Right kidney (tissue), 1 donor: ENCODE results near the gene THSD4.

ENCODE experiments used
- DNase-seq: peaks from one replicate; pipeline ENCODE4 v3.0.0-alpha.2; 2016

The THSD4 gene

GRCh38 chr15:71628988-71629770 lies 513.9 kb downstream of the THSD4 start:
- no peak for DNase-seq

DNA sequence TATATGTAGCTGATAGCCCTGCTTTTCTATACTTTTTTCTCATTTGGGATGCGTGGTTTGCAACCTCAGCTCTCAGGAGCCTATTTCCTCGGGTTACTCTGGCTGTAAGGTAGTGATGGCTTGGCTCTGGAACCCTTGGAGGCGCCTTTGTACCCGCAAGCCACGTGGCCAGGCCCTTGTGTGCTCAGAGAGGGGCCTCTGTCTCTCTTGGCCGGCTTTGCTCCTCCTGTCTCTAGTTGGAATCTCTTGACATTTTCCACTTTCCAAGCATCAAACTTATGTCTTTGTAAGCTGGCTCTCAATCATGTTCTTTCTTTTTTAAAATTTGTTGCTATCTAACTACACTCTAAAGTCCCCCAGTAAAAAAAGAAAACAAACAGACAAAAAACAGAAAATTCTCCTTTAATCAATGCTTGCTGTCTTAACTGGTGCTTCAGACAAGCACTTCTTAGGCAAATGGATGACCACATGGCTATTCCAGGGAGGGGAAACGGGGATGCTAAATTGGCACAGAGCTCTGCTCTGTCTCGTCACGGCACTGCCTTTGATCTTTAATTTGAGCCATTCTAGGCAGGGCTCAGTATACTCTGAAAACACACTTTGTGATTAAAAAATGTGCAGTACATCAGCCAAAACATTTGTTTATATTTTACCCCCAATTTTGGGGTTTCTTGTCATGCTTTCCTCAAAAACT lies 514.7 kb downstream of the THSD4 start:
- no peak for DNase-seq

GRCh38 chr15:71630475-71630809 lies 515.2 kb downstream of the THSD4 start:
- no peak for DNase-seq

GRCh38 chr15:71632576-71633195 lies 517.4 kb downstream of the THSD4 start:
- DNase-seq = no peak

GRCh38 chr15:71634820-71635560 lies 519.7 kb downstream of the THSD4 start:
- no peak for DNase-seq

DNA sequence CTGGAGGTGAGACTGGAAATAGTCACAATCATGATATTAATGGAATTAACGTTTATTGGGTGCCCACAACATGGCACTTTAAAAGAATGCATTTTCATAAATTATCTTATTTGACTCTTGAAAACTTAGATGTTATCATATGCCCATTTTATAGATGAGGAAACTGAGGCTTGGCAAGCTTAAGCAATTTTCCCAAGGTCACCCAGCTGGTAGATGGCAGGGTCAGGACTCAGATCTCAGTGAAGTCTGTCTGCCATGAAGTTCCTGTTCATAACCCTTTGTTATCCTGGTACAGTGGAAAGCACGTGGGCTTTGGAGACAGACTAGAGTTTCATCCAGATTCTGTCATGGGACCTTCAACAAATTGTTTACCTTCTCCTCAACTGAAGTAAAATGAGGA lies 520.5 kb downstream of the THSD4 start:
- no peak for DNase-seq

GRCh38 chr15:71638876-71639275 lies 523.6 kb downstream of the THSD4 start:
- DNase-seq = no peak

DNA sequence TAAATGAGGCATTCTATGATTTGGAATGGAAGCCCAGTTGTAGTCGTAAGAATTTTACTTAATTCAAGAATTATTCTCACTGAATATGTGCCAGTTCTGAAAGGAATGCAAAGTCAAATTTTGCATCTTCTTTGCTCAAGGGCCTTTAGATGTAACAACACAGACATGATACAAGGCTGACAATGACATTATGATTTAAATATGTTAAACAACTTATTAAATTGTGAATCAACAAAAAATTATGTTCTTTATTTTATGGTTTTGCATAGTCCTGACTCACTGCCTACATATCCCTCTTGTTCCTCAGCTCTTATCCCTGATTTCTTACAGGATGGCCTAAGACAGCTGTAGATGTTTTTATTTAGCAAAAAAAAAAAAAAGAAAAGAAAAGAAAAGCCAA lies 524.2 kb downstream of the THSD4 start:
- DNase-seq = no peak

DNA sequence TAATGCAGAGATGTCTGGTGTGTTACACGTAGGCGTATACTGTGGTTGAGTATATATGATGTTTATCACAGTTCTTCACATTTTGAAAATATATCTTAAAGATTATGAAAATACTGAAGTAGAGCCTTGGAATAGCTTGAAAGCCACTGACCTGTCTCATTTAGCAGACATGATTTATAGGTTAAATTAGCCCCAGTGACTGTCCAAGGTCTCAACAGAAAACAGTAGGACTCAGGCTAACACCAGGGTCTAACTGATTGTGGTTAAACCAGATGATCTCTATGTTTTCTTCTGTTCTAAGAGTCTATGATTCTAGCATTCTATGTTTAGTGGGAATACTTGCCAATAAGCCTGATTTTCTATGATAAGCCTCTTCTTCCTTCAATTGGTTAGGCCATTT lies 528.6 kb downstream of the THSD4 start:
- DNase-seq = no peak

GRCh38 chr15:71646767-71647486 lies 531.7 kb downstream of the THSD4 start:
- DNase-seq = no peak

GRCh38 chr15:71647487-71647808 lies 532.2 kb downstream of the THSD4 start:
- DNase-seq = no peak

DNA sequence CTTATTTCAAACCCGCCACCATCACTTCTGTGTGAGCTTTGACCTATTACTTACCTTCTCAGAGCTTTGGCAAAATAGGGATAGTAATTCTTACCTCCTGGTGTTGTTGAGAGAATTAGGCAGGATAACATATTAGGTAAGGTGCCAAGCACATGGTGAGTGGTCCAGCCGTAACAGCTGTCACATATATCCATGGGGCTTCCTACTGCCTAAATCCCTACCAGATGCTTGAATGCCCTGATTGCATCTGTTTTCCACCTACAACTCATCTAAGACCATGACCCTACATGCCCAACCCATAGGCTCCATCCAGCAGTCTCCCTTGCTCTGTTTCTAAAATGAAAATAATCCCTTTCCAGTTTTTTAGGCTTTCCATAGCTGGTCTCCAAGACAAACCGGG lies 532.8 kb downstream of the THSD4 start:
- no peak for DNase-seq

- DNase-seq = no peak
Observed at GRCh38 chr15:71649894-71650293, 534.6 kb downstream of the THSD4 start.

DNA sequence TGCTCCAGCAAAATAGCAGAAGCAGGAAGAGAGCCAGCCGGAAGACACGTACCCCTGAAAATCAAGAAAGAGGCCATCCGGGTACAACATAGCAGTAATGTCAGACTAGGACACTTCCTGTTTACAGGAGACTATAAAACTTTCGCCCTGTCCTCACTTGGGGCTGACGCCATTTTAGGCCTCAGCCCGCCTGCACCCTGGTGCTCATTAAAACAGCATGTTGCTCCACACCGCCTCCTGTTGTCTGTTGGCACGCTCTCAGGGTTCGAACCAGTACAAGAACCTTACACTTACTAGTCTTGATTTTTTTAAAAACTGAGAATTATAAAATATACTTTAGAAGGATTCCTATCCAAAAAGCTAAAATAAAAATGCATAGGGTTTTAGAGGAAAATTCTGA lies 535.3 kb downstream of the THSD4 start:
- no peak for DNase-seq

GRCh38 chr15:71651750-71652186 lies 536.5 kb downstream of the THSD4 start:
- no peak for DNase-seq

DNA sequence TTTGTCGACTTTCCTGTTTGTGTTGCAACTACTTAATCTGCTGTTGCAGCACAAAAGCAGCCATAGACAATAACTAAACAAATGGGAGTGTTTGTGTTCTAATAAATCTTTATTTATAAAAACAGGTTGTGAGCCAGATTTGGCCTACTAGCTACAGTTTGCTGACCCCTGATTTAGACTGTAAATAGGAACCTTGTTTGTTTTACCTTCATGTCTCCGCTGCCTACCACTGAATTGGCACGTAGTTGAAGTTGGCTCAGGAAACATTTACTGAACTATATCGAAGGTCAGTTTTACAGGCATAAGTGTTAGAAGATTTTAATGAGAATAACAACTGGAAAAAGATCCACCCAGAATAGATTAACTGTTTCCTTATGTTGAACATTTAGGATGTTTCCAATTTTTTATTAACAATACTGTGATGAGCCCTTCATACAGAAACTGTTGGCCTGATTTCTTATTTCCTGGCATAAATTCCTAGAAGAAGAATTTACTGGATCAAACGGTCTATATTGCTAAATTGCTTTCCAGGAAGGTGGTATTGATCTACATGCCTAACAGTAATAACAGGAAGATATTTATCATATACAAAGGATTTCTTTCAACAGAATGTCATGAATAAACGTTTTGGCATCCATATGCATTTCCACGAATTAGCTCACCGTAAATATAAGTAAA lies 538.9 kb downstream of the THSD4 start:
- DNase-seq = no peak

GRCh38 chr15:71654720-71655174 lies 539.5 kb downstream of the THSD4 start:
- no peak for DNase-seq

GRCh38 chr15:71656425-71656824 lies 541.2 kb downstream of the THSD4 start:
- DNase-seq = no peak

GRCh38 chr15:71657141-71657540 lies 541.9 kb downstream of the THSD4 start:
- no peak for DNase-seq

DNA sequence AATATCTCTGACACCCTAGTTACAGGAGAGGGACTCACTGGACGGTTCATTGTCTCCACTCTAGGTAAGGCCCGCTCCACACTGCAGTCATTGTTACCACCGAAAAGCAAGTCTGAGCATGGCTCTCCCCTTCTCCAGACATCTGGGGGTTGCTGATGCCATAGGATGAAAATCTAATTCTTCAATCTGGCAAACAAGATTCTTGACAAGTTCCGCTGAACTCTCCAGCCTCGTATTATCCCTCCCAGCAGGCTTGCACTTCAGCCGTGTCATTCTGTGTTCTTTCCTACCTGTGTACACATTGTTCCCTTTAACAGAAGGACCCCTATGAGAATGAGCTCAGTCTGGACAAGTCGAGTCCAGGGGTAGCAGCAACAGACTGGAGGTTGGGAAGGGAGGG lies 542.8 kb downstream of the THSD4 start:
- no peak for DNase-seq

DNA sequence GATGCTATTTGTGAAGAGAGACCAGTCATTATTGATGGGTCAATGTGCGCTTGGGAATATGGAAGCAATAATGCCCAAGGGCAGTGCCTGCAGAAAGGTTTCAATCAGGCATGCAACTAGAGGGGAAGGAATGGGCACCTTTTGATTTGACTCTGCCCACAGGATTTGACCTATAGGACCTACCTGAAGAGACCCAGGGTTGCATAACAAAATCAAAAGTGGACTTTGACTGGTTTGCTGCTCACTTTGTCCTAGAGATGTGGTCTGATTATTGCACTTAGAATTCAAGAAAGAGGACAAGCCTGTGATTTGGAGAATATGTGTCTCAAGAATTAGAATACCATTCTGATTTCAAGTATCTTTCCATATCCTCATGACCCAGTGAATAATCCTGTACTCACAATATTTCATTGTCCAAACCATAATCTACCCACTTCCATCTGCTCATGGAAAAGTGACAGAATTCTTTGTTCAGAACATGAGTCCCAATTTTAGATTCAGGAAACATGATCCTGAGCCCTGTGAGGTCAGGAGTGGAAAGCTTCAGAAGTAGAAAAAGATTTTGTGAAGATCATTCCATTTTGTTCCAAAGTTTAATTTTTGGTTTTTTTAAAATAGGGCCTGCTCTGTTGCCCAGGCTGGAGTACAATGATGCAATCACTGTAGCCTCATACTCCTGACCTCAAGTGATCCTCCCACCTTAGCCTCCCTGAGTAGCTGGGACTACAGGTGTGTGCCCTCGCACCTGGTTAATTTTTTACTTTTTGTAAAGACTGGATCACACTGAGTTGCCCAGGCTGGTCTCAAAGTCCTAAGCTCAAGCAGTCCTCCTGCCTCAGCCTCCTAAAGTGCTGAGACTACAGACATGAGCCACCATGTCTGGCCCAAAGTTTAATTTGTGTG lies 543.8 kb downstream of the THSD4 start:
- no peak for DNase-seq
